Natural killer cell (primary cell): ENCODE data around the gene VWA8. TPM values are rescaled to one million over a fixed set of nuclear protein-coding genes. Genes with fewer than 3 reads are reported as not detected.

Experiments used
- ATAC-seq, 3 donors: fragments of 150-1000 bp in 2 of 3; fragments of 200-7000 bp in 1 of 3; cut with Tn5 transposase; 1 replicate in 1 of 3; 2 replicates in 2 of 3; pipeline ENCODE4 v1.10.0; 2021; ENCODE audit warnings: mild to moderate bottlenecking in 2 of 3, moderate library complexity in 2 of 3
- DNase-seq, 2 donors: peaks; one replicate each; pipeline versions ENCODE4 v3.0.0 to v3.0.0-alpha.2; 2013 to 2021; ENCODE audit warnings: mixed read lengths in 1 of 2
- H3K27ac ChIP-seq: one replicate; pipeline ENCODE4 v1.5.1; 2013; ENCODE audit warnings: mild to moderate bottlenecking, low read length
- H3K27me3 ChIP-seq: one replicate; pipeline ENCODE4 v1.6.1; 2013; ENCODE audit warnings: low read length; ENCODE audit not compliant: control insufficient read depth, insufficient read depth
- H3K36me3 ChIP-seq: one replicate; pipeline ENCODE4 v1.6.1; 2013; ENCODE audit warnings: low read length; ENCODE audit not compliant: control insufficient read depth, insufficient read depth
- H3K4me1 ChIP-seq: one replicate; pipeline ENCODE4 v1.6.1; 2013; ENCODE audit warnings: low read length; ENCODE audit not compliant: control insufficient read depth, insufficient read depth
- H3K4me3 ChIP-seq: one replicate; pipeline ENCODE4 v1.5.1; 2013; ENCODE audit warnings: low read length
- H3K9me3 ChIP-seq: one replicate; pipeline ENCODE4 v1.6.1; 2013; ENCODE audit warnings: low read length; ENCODE audit not compliant: control insufficient read depth, insufficient read depth
- H3K27ac Mint-ChIP-seq, 2 donors: one replicate each; pipeline ENCODE4 v1.8.0; 2022; ENCODE audit warnings: mild to moderate bottlenecking in 2 of 2, mixed read lengths in 2 of 2, moderate library complexity in 1 of 2
- H3K27me3 Mint-ChIP-seq, 2 donors: one replicate each; pipeline ENCODE4 v1.8.0; 2022; ENCODE audit warnings: low read depth in 2 of 2, mixed read lengths in 2 of 2
- H3K36me3 Mint-ChIP-seq: one replicate; pipeline ENCODE4 v1.8.0; 2022; ENCODE audit warnings: mixed read lengths
- H3K4me1 Mint-ChIP-seq, 2 donors: one replicate each; pipeline ENCODE4 v1.8.0; 2022; ENCODE audit warnings: mixed read lengths in 2 of 2
- H3K4me3 Mint-ChIP-seq: one replicate; pipeline ENCODE4 v1.8.0; 2022; ENCODE audit warnings: mild to moderate bottlenecking, moderate library complexity, mixed read lengths
- H3K9me3 Mint-ChIP-seq, 2 donors: one replicate each; pipeline ENCODE4 v1.8.0; 2022; ENCODE audit warnings: mixed read lengths in 2 of 2
- WGBS: methylation state at CpG from one replicate; pipeline ENCODE4 v1.1.7; 2013; ENCODE audit warnings: missing lambda C conversion rate; ENCODE audit not compliant: insufficient coverage; 5-methylcytosine and 5-hydroxymethylcytosine counted together
- intact Hi-C: fragments of 100-400 bp; cut with micrococcal nuclease; formaldehyde crosslinking; loops from one replicate; pipeline ENCODE4 v1.14.2; 2022
- total RNA-seq, 4 donors: library from RNA; stranded (reverse); fragments of 120-200 nt in 1 of 4; gene quantifications; one replicate each; pipeline versions ENCODE4 v1.2.3 to v1.2.4, GENCODE V29; 2013 to 2022
- TF ChIP-seq, protein P1 (sequence below): fragments of 200-600 bp; IDR thresholded peaks from one replicate; pipeline ENCODE4 v1.8.0; 2022; ENCODE audit warnings: antibody characterized with exemption

The VWA8 gene
- total RNA-seq, 3 donors from 2014 or later (not counting 1 experiment from before 2014, with no cell fraction given): 21.9 to 27.5 (median 22.6) TPM

DNA sequence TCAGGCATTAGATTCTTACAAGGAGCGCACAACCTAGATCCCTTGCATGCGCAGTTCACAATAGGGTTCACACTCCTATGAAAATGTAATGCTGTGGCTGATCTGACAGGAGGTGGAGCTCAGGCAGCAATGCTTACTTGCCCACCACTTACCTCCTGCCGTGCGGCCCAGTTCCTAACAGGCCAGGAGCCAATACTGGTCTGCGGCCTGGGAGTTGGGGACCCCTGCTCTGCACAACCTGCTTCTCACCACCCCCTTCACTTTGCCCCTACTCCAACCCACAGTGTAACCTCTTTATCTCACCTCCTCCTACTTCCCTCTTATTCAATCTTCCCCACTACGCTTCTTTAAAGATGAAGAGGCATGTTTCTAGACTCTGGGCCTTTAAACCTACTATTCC lies 263.3 kb downstream of the VWA8 start:
- Mint-ChIP-seq H3K36me3 (peaks cover 10% of the 10 kb centered on the region), H3K4me3 (no peak overlapping the region), H3K27ac (no peak overlapping the region), H3K27me3 (no peaks in the 10 kb centered on the region), H3K4me1 (peaks cover 0 to 9% of the 10 kb centered on the region in 2 donors), H3K9me3 (no peaks in the 10 kb centered on the region)
- intact Hi-C loops: no loop called here
- 94% methylated on average over 5 of the region's 6 CpGs for WGBS
- Histone ChIP-seq H3K27me3 (no peaks in the 10 kb centered on the region), H3K36me3 (peaks cover 5% of the 10 kb centered on the region), H3K4me3 (no peak overlapping the region), H3K4me1 (no peaks in the 10 kb centered on the region), H3K9me3 (no peaks in the 10 kb centered on the region), H3K27ac (no peak overlapping the region)
- DNase-seq (no peak), ATAC-seq (no peak)
- TF ChIP-seq, protein P1, sequence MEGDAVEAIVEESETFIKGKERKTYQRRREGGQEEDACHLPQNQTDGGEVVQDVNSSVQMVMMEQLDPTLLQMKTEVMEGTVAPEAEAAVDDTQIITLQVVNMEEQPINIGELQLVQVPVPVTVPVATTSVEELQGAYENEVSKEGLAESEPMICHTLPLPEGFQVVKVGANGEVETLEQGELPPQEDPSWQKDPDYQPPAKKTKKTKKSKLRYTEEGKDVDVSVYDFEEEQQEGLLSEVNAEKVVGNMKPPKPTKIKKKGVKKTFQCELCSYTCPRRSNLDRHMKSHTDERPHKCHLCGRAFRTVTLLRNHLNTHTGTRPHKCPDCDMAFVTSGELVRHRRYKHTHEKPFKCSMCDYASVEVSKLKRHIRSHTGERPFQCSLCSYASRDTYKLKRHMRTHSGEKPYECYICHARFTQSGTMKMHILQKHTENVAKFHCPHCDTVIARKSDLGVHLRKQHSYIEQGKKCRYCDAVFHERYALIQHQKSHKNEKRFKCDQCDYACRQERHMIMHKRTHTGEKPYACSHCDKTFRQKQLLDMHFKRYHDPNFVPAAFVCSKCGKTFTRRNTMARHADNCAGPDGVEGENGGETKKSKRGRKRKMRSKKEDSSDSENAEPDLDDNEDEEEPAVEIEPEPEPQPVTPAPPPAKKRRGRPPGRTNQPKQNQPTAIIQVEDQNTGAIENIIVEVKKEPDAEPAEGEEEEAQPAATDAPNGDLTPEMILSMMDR: no peak

DNA sequence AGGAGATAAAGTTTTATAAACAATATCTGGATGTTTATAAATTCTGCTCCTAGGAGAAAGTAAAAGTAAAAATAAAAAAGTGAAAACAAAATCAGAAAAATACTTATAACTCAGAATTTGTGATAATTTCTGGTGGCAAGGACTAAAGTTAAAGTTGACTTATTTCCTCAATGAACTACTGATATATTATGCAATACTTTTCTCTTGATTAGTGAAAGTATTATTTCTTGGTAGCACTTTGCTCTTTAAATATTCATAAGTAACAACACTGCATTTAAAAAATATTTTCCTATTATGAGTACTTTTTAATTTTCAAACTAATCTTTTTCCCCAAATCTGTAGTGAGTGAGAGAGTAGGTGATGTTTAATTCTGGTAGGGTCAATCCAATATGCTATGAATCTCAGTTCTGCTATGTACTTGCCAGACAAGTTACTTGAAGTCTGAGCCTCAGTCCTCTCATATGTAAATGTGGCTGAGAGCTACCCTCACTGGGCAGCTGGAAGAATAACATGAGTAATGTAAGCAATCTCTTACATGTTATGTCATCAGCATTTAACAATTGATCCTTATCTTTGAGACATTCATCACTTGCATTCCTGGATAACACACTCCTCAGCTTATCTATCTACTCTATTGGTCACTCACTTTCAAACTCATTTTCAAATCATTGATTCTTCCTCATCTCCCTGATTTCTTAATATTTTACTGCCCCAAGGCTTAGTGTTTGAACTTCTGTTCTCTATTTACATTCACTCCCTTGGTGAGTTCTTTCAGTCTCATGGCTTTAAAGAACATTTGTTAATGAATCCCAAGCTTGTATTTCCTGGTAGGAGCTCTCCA lies 264.5 kb downstream of the VWA8 start:
- peak overlapping the region in 1 of 2 donors; percentile 21 for H3K27ac Mint-ChIP-seq
- Histone ChIP-seq H3K27me3 (no peaks in the 10 kb centered on the region), H3K4me1 (no peaks in the 10 kb centered on the region), H3K4me3 (no peak overlapping the region), H3K36me3 (peaks cover 5% of the 10 kb centered on the region), H3K9me3 (no peaks in the 10 kb centered on the region), H3K27ac (no peak overlapping the region)
- no peaks in the 10 kb centered on the region for H3K27me3 Mint-ChIP-seq
- TF ChIP-seq, protein P1: no peak
- H3K36me3 Mint-ChIP-seq: peaks cover 10% of the 10 kb centered on the region
- peaks cover 0 to 9% of the 10 kb centered on the region in 2 donors for H3K4me1 Mint-ChIP-seq
- no peak for DNase-seq
- intact Hi-C loops: no loop called here
- ATAC-seq: no peak
- no peaks in the 10 kb centered on the region for H3K9me3 Mint-ChIP-seq
- no peak overlapping the region for H3K4me3 Mint-ChIP-seq

DNA sequence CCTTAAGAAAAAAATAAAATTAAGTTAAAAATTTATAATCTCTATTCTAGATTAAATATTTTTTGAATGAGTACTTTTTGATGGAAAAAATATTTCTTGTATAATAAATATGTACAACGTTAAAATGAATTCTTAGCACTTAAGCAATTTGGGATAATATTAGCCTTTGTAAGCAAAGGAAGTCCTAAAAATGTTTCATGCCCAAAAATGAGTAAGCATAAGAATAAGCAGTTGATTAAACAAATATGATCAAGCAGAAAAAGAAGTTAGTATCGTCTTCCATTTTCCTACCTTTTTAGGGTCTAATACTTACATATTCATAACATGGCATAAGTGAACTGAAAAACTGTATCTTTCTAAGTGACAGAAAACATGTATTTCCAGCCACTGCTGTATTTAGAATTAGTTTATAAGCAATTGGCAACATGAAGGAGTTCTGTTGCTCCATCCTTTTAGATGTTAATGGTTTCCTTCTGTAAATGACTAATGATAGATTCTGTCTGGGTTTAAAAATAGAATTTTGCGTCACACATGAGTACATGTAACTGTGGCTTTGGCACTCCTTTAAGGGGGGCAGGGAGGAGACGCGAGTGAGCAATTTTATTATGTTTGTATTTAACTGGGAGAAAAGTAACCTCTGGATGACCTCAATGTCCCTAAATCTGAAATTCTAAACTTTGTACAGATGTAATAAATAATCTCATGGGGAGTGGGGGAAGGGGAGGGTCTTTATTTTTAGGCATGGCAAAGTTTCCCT lies 266.2 kb downstream of the VWA8 start:
- Histone ChIP-seq H3K9me3 (no peaks in the 10 kb centered on the region), H3K4me1 (no peaks in the 10 kb centered on the region), H3K27me3 (no peaks in the 10 kb centered on the region), H3K27ac (no peak overlapping the region), H3K36me3 (peaks cover 11% of the 10 kb centered on the region), H3K4me3 (no peak overlapping the region)
- H3K4me3 Mint-ChIP-seq: no peak overlapping the region
- H3K4me1 Mint-ChIP-seq: peaks cover 0 to 9% of the 10 kb centered on the region in 2 donors
- no peak overlapping the region for H3K27ac Mint-ChIP-seq
- ATAC-seq (peak in 2 of 3 donors; percentile 35 to 62), DNase-seq (no peak)
- TF ChIP-seq, protein P1: no peak
- WGBS: 23% methylated on average over 3 of the region's 5 CpGs
- H3K9me3 Mint-ChIP-seq: no peaks in the 10 kb centered on the region
- intact Hi-C loops: no loop called here
- peaks cover 10% of the 10 kb centered on the region for H3K36me3 Mint-ChIP-seq
- no peaks in the 10 kb centered on the region for H3K27me3 Mint-ChIP-seq
